ENCODE results near the gene ABHD12B.

Gene ABHD12B, protein sequence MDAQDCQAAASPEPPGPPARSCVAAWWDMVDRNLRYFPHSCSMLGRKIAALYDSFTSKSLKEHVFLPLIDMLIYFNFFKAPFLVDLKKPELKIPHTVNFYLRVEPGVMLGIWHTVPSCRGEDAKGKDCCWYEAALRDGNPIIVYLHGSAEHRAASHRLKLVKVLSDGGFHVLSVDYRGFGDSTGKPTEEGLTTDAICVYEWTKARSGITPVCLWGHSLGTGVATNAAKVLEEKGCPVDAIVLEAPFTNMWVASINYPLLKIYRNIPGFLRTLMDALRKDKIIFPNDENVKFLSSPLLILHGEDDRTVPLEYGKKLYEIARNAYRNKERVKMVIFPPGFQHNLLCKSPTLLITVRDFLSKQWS
- total RNA-seq: 0 to 2.5 (median 0.05) reads per million in 17 experiments

DNA sequence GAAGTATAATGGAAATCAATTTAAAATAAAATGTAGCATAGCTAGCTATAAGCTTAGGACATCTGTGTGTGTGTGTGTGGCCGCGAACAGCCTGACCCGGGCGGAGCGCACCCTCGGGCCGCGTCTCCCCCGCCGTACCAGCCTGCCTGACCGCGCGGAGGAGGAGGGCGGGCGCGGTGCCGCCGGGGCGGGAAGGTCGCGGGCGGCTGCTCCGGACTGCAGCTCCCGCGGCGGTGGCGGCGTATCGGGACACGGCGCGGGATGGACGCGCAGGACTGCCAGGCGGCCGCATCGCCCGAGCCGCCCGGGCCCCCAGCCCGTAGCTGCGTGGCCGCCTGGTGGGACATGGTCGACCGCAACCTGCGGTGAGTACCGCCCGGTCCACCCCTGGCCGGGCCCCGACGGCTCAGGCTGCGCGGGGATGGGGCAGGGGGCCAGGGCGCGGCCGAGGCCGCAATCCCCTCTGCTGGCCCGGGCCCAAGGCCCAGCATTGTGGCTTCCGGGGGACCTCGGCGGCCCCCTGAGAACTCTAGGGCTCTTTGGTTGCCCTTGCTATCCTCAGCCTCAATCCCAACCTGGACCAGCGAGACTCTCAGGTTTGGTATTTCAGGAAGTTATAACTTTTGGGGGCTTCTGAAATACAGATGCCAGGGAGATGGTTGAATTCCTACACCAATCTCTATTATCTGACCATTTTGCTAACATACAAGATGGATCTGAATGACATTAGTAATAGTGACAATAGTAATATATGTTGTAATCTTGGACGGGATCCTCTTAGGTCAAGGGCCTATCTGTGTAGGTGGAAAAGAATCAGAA is at the start of gene ABHD12B:
TSS of gene ABHD12B (plus strand) at position 140 of the 819 bp plus-strand sequence. CDS start at position 262, 122 bp downstream.
- peak in 3 of 4 experiments; percentile 34 to 61 (median 44) for DNase-seq

DNA sequence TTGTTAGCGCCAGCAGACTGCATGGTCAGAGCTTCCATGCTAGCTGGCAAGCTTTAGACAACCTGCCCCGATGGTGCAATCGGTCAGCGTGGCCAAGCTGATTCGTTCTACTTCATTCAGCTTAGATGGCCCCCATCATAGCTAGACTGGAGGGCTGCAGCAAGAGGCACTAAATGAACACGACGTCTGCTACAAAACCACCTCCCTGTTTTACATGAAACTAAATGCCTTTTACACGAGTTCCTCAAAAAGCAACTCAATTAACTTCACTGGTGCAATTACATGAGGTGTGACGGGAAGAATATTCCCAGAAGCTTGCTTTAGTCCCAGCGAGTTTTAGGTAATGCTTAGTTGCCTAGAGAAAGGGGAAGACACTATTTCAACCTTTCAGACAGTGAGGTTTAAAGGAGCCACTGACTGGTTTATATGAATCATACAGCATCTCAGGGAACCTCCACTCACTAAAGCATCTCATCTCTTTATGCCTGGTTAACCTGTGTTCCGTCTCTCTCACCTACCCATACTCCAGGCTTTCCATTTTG is 49.3 kb upstream of the ABHD12B start:
- DNase-seq: peak in 1 of 4 experiments; percentile 41

DNA sequence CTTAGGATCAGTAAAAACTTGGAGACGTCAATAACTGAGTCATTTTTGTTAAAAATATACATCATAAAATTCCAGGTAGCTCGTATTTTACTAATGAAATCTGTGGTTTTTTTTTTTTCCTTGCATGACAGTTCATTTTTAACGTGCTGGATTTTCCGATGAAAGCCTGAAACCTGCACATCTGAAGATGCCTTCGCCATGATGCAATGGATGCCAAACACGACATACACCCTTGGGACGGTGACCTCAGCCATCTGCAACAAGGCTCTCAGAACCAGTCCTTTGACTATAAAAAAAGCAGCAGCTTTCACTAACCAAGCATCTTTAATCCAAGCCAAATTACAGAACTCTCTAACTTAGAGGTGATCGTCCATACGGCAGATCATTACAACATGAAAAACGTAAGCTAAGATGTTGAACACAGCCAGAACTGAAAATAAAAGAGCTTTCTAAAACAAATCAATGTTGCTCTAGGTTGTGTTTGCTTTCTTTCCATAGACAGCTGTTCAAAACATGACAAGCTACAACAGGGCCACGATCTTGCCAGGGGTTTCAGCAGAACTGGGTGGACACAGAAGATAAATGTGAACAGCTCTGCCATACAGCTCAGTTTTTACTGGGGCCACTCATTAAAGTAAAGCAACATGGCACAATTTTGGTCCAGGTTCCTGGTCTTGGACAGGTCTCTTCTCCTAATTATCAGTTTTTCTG is 48.6 kb upstream of the ABHD12B start:
- DNase-seq: no peak

DNA sequence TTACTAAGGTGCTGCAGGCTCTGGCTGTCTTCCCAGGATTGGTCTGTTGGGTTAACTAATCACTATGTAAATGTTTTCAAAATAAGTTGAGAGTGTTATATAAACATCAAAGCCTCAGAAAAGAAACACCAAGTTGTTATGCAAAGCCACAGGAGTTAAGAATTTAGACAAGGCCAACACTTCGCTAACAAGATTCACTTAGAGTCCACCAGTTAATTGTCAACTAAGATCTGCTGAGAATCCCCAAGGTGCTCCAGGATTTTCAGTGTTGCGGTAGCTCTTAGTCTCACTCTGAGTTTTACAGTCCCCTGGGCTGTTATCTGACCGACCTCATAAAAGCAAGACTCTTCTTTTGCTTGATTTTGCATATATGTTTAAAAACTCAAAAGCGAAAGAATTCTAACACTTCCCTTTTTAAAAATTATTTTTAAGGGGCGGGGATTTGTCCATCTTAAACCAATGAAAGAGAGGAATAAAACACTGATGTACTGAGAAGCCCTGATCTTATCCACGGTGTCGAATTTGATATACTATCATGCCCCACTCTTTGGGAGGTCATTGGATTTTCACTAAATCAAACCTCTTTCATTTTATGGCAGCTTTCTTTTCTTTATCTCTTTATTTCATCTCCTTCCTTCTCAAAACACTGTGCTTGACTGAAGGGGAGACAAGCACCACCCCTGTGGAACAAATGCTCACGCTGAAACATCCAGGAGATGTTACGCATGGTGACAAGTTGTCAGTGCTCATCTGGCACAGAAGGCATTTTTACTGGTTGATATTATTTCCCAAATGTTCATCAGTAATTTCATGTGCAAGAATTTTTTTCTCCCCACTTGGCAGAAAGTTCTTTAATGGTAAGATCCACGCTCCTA is 47.9 kb upstream of the ABHD12B start:
- DNase-seq: peak in 2 of 4 experiments; percentile 26 to 49

DNA sequence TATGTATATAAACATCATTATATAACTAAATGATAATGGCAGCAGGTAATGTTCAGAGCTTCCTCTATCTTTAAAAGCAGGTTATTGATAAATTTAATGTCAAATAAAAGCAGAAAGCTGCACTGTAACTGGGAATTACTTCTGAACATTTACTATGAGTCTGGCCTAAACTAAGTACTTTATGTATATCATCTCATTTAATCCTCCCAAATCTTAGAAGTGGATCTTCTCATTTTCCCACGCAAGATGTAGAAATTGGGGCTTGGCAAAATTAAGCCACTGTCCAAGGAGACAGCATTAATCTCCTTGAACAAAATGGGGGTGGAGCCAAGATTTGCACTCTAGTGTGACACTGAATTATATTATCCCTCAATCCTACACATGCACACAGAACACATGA is 46.5 kb upstream of the ABHD12B start:
- no peak for DNase-seq

DNA sequence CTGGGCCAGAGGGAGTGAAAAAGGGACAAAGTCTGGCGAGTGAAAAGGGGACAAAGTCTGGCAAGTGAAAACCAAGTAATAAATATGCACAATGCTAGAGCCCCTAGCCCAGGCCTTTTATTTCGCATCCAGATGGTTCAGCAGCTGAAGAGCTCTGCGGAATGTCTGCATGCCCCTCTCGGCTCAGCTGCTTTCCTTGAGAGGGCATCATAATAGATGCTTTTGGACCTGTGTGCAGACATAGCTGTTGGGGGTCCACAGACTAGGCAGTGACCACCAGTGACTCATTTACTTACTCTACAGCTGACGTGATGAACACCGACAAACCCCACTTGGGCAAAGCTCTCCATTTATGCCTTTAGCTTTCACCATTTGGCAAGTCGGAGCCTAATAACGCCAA is 45.2 kb upstream of the ABHD12B start:
- no peak for DNase-seq

DNA sequence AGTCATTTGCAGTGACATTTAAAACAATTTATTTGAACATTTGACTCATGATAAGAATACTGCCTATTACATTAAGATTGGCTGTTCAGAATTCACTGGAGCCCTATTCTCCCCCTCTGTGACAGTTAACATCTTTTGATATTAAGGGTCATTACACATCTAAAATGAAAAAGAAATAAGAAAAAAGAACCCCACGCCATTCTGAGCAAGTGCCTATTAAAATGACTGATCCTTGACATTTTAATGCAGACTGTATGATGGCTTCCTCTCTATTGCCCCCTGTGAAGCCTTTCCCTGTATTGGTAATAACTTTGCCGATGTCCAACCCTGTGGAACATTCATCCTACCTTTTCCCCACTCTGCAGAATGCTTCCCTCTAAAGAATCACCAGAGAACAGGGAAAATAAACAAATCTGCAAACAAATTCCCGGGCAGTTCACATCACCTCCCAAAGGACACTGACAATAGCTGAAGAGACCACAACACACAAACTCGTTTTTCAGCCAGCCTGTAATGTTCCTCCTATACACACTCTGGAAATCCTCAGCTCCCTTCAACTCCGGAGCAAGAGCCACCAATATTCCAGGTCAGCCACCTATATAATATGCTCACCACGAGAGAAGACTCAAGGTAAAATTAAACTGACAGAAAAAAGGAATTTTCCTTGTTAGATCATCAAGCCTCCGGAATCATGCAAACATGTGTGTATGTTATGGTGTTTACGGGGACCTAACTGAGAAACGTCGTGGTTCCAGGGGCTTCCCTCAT is 42.9 kb upstream of the ABHD12B start:
- DNase-seq: no peak

DNA sequence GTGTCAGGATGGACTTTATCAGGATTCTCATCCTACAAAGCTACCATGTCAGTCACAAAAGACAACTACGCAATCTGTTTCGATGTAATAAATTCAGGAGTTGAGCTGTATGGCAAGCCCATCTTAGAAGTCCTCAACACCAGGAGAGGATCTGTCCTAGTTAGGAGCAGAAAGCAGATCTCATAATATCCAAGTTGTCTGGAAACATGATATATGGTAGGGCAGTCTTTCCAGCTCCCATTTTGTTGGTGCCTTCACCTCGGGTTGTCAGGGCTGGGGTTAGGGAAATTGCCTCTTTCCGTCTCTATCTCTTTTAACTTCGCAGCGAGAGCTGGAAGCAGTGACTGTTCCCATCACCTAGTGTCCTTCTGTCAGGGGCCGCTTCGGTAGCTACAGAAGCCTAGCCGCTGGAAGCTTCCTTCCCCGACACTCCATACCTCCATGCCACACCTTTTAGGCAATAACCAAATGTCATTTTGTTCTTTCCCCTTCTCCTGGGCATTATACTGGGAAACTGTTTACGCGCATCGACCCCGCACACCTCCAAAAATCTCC is 42.3 kb upstream of the ABHD12B start:
- peak in 1 of 4 experiments; percentile 13 for DNase-seq

DNA sequence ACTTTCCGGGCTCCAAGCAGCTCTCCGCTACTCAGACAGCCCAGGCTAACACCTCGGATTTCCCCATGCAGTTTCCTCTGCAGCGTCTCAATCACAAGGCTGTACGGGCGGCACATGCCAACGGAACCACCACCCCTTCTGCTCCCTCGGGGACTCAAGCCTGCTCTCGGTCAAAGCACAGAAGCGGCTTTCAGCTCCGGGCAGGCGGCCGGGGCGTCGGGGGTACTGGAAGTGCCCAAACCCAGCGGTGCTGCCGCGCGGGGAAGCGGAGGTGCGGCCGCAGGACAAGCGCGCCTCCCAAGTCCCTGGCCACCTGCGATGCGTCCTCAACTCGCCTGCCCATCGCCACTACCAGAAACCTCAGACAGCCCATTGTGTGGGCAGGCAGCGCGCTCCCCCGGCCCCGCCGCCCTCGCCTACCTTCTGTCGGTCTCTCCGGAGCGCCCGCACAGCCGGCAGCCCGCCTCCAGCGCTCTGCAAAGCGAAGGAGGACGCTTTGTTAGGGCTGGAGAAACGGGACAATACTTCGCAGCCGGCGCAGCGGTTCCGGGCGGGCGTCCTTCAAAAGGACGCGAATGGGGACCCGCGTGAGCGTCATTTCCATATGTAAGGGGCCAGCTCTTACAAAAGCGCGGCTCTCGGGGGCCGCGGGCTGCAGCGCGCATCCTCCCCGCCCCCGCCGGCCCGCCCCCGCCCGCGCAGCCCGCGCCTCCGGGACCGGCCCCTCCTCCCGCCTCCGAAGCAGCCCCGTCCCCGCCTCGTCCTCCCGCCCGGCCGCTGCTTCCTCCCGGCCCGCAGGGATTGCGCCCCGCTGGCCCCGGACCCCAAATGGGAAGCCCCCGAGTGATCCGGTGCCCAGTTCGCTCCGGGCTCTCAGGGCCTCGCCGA is 41.6 kb upstream of the ABHD12B start:
- DNase-seq: peak; percentile 67 to 82 (median 74)

DNA sequence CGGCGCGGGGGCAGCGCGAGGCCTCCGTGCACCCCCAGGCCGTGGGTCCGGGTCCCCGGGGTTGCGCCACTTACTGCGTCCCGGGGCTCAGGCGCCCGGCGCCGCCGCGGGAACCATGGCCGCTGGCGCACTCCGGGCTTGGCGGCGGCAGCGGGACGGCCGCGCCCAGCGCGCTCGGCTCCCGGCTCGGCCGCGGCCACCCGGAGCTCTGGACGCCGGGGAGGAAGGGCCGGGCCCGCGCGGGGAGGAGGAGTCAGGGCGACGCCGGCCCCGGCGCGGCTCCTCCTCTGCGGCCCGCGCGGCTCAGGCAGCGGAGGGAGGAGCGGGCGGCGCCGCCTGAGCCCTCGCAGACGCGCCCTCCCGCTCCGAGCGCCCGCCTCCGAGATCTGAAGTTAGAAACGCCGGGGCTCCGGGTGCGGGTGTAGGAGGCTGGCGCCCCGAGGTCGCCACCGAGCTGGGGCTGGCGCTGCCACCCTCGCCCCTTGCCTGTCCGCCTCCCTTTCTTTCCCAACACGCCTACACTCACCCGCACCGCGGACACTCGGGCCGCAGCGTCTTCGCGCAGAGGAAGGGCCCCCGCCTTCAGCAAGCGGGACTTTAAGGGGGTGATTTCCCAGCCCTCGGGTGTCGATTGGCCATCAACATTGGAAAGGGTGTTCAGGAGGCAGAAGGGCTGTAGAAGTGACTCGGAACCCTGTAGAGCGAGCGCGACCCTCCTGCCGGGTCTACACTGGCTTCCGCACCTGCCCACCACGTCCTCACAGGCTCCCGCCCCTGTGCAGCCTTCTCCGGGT is 40.7 kb upstream of the ABHD12B start, which contains the start of gene NIN:
TSS of gene NIN (minus strand) at position 231 of the 794 bp plus-strand sequence. CDS start 9,106 bp downstream, outside the sequence.
- DNase-seq: peak; percentile 89 to 97 (median 94)

DNA sequence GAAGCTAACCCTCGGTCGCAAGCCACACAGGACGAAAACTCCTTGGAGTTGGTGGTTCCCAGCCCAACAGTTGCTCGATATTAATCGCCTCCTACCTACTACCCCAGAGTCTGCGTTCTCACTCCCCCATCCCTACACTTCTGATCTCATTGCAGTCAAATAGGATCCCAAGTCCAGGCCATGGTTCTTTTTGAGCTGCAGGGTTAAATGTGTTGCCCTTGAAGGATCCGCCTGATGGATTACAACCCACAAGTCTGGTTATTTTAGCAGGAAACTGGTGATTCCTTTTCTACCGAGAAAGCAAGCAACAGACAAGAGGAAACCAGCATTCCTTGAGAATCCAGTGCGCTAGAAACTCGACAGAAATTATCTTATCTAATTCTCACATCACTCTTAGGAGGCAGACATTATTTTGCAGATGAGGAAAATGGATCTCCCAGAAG is 40.1 kb upstream of the ABHD12B start:
- DNase-seq: peak in 1 of 4 experiments; percentile 32

DNA sequence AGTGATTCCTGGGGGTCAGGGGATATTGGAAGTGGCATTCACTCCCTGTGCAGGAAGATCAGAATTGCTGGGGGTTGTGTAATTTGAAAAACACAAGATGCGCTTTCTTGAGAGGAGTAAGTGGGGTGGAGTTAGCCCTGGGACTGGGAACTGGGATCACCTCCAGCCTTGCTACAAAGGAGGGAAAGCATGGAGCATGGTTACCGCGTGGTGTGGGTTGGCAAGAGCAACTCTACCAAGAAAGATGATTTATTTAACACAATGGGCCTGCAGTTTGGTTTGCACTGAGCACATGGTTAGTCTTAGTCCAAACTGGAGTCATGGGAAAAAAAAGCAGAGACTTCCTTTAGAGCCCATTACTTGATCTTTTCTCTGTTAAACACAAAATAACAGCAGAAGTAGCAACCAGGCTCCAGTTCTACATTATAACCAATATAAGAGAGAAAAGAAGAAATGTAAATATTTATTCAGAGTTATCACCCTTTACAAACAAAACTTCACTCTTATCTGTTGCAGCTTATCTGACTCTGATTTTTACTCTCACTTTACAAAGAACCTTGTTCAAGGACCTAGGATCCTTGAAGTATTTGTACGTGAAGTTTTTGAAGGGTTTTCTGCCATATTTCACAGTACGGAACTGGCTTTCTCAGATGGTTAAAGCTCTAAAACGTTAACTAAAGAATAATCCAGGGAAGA is 38.8 kb upstream of the ABHD12B start:
- no peak for DNase-seq

DNA sequence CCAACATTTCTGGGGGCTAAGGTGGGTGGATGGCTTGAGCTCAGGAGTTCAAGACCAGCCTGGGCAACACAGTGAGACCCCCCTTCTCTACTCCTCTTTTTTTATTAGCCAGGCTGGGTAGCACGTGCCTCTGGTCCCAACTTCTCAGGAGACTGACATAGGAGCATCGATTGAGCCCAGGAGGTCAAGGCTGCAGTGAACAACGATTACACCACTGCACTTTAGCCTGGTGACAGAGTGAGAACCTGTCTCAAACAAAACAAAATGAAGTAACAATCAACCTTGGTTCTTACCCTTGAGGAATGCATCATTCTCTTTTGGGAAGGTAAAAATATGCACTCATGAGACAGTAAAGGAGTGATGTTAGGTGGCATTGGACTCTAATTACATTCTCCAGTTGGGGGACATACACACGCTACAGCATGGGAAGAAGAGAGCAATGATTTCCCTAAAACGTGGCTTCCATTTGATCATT is 37.0 kb upstream of the ABHD12B start:
- no peak for DNase-seq

DNA sequence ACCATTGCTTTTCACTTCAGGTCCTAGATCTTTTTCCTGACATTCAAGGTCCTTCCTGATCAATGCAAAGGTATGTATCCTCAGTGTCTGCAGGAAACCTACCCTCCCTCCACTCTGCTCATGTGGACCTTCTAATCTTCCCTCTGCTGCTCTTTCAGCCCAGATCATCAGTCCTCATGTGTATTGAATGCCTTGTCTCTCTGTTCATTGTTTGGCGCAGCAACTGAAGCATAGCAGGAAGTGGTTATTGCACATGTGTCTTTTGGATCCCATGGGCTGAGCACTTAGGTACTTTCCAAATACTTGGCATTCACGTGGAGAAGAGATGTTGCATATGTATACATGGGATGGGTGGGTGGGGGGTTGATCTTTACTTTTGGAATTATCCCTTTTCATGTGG is 36.6 kb upstream of the ABHD12B start:
- DNase-seq: peak; percentile 68 to 87 (median 78)

DNA sequence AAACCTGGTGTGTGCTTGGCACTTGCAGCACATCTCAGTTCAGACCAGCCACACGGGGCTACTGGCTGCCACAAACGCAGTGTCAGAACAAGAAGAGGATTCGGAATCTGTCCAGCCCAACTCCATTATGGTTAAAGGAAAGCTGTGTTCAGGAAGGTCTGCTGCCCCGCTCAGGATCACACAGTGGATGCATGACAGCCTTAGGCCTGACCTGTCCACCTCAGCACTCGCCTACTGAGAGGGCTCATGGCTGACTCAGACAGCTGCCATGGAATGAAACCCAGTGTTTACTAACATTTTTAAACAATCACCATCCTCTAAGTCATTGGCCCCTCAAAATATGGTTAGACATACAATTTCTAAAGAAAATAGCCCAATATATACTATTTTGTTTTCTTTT is 35.3 kb upstream of the ABHD12B start:
- no peak for DNase-seq

DNA sequence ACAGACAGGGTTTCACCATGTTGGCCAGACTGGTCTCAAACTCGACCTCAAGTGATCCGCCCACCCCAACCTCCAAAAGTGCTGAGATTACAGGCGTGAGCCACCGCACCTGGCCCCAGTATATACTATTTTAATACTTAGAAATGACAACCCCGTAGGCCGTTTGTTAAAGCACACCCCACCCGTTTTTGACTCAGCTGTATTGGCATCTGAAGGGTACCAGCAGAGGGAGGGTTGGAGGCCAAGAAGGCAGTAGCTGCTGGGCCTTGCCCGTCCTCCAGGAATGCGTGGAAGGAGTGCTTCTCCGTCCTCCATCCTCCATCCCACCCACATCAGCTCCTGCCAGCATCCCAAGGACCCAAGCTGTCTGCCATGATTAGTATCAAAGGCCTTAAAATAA is 34.6 kb upstream of the ABHD12B start:
- no peak for DNase-seq

DNA sequence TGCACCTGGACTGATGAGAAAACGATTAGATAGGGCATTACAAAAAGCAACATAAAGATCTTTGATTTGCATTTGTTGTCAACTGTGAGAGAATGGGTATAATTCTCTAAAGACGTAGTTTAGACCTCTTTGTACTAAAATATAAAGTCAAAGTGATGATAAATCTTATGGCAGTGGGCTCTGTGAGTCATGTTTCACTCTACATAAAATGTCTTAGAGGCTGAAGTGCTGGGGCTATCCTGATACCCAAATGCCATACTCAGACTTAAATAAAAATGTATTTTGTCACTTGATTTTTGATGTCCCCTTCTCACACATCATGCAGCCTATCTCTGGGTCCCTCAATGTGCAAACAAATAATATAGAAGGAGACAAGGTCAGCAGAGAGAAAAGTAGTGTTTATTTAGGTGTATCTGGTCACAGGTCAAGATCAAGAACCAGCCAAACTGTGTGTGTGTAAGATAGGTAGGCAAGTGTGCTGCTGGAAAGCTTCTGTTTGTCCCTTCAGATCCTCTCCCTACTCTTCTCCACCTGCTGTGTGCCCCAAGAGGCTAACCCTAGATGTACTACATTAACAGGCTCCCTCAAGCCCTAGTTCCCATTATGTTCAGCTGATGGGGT is 33.9 kb upstream of the ABHD12B start:
- no peak for DNase-seq
